ENCODE measurements around the gene RTN4R.

DNA sequence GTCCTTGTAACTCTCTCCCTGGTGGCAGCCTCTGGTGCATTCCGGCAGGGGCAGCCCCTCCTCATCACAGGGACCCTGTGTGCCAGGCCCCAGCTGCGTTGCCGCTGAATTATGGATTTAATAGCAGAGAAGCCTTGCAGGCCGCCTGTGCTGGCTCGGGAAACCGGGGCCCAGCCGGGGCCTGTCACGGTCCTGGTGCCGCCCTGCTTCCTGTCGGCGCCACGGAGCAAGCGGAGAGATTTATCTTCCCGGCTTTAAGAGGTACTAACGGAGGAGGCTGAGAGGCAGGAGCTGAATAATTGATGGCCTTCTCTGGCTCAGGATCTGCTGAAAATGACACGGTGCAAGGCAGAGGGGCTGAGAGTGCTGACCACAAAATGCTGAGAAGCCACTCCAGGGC lies 63.3 kb downstream of the RTN4R start:
- TF ChIP-seq, protein P1, sequence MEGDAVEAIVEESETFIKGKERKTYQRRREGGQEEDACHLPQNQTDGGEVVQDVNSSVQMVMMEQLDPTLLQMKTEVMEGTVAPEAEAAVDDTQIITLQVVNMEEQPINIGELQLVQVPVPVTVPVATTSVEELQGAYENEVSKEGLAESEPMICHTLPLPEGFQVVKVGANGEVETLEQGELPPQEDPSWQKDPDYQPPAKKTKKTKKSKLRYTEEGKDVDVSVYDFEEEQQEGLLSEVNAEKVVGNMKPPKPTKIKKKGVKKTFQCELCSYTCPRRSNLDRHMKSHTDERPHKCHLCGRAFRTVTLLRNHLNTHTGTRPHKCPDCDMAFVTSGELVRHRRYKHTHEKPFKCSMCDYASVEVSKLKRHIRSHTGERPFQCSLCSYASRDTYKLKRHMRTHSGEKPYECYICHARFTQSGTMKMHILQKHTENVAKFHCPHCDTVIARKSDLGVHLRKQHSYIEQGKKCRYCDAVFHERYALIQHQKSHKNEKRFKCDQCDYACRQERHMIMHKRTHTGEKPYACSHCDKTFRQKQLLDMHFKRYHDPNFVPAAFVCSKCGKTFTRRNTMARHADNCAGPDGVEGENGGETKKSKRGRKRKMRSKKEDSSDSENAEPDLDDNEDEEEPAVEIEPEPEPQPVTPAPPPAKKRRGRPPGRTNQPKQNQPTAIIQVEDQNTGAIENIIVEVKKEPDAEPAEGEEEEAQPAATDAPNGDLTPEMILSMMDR (conservative IDR thresholded peaks at IDR 0.05; ENCODE audit: low read depth, low read length): no peak
- TF ChIP-seq EZH2 (IDR thresholded peaks at IDR 0.05; ENCODE audit: low read length, unreplicated experiment): no peak
- TF ChIP-seq EZH2phosphoT487 (IDR thresholded peaks at IDR 0.05; ENCODE audit: borderline replicate concordance, low read length): no peak

Data from PC-3 (cell line).